HEK293T (cell line): Measurements from ENCODE around the gene GLIS2.

ENCODE experiments used
- CTCF ChIA-PET: fragments of 350-600 bp; formaldehyde crosslinking; extraction: SDS; loops from one replicate; lab custom pipeline; 2021; ENCODE audit warnings: antibody characterized with exemption, inconsistent platforms; lab: Yijun Ruan, JAX
- POLR2A ChIA-PET: fragments of 350-600 bp; formaldehyde crosslinking; extraction: SDS; loops from one replicate; lab custom pipeline; 2020; ENCODE audit warnings: antibody characterized with exemption, inconsistent platforms; lab: Yijun Ruan, JAX
- DNase-seq: peaks from one replicate; pipeline ENCODE4 v3.0.0; 2012; ENCODE audit warnings: mixed read lengths; ENCODE audit errors: extremely low spot score
- ARNT ChIP-seq: fragments of 450-650 bp; IDR thresholded peaks from 2 replicates; pipeline ENCODE4 v1.6.1; 2017; ENCODE audit warnings: mild to moderate bottlenecking
- BHLHE40 ChIP-seq: fragments of 450-650 bp; IDR thresholded peaks from 2 replicates; pipeline ENCODE4 v1.6.1; 2016; ENCODE audit warnings: mild to moderate bottlenecking, moderate library complexity, borderline replicate concordance
- CTBP1 ChIP-seq: fragments of 450-650 bp; IDR thresholded peaks from 2 replicates; pipeline ENCODE4 v1.6.1; 2016; ENCODE audit warnings: borderline replicate concordance
- ELF4 ChIP-seq: fragments of 450-650 bp; IDR thresholded peaks from 2 replicates; pipeline ENCODE4 v1.6.1; 2017; ENCODE audit warnings: antibody characterized with exemption
- FOXA1 ChIP-seq: fragments of 450-650 bp; IDR thresholded peaks from 2 replicates; pipeline ENCODE4 v1.6.1; 2016; ENCODE audit warnings: mild to moderate bottlenecking
- FOXK2 ChIP-seq: fragments of 450-650 bp; IDR thresholded peaks from 2 replicates; pipeline ENCODE4 v1.6.1; 2016; ENCODE audit warnings: mild to moderate bottlenecking
- FOXM1 ChIP-seq: fragments of 450-650 bp; IDR thresholded peaks from 2 replicates; pipeline ENCODE4 v1.6.1; 2017; ENCODE audit warnings: mild to moderate bottlenecking, borderline replicate concordance
- HDGF ChIP-seq: fragments of 450-650 bp; IDR thresholded peaks from 2 replicates; pipeline ENCODE4 v1.6.1; 2017; ENCODE audit warnings: antibody characterized with exemption, borderline replicate concordance
- L3MBTL2 ChIP-seq: fragments of 450-650 bp; conservative IDR thresholded peaks from 2 replicates; pipeline ENCODE4 v1.6.1; 2016; ENCODE audit warnings: mild to moderate bottlenecking
- LEF1 ChIP-seq: fragments of 450-650 bp; IDR thresholded peaks from 2 replicates; pipeline ENCODE4 v1.6.1; 2017; ENCODE audit warnings: mild to moderate bottlenecking, borderline replicate concordance
- NFRKB ChIP-seq: fragments of 450-650 bp; IDR thresholded peaks from 2 replicates; pipeline ENCODE4 v1.6.1; 2016; ENCODE audit warnings: mild to moderate bottlenecking, moderate library complexity
- PKNOX1 ChIP-seq: fragments of 450-650 bp; IDR thresholded peaks from 2 replicates; pipeline ENCODE4 v1.6.1; 2016
- SP1 ChIP-seq: fragments of 450-650 bp; IDR thresholded peaks from 2 replicates; pipeline ENCODE4 v1.6.1; 2017
- SUZ12 ChIP-seq: fragments of 450-650 bp; IDR thresholded peaks from 2 replicates; pipeline ENCODE4 v1.6.1; 2016; ENCODE audit warnings: mild to moderate bottlenecking
- TARDBP ChIP-seq: fragments of 450-650 bp; IDR thresholded peaks from 2 replicates; pipeline ENCODE4 v1.6.1; 2016
- ZNF384 ChIP-seq: fragments of 450-650 bp; IDR thresholded peaks from 2 replicates; pipeline ENCODE4 v1.6.1; 2016

Gene GLIS2

GRCh38 chr16:4277987-4278513 is 37.8 kb upstream of the GLIS2 start:
- CTCF ChIA-PET: interaction anchor here (0.6 kb wide), 1 partner anchor 247 kb away, joined by 4 read pairs; no protein-coding TSS in a partner anchor
- POLR2A ChIA-PET: no interaction called here
- no peak for DNase-seq
- TF ChIP-seq CTBP1 (no peak), ZNF384 (no peak), PKNOX1 (no peak), SP1 (no peak), ARNT (no peak), SUZ12 (no peak), L3MBTL2 (no peak)

- POLR2A ChIA-PET: no interaction called here
- DNase-seq: no peak
- no peak for TF ChIP-seq CTBP1
- no peak for TF ChIP-seq ARNT
- no peak for TF ChIP-seq NFRKB
- no peak for TF ChIP-seq ZNF384
- TF ChIP-seq SUZ12: no peak
- no peak for TF ChIP-seq FOXM1
- TF ChIP-seq L3MBTL2: no peak
- no peak for TF ChIP-seq SP1
- no peak for TF ChIP-seq TARDBP
- no peak for TF ChIP-seq PKNOX1
- no peak for TF ChIP-seq HDGF
- CTCF ChIA-PET: no interaction called here
These were observed 35.2 kb upstream of the GLIS2 start for GRCh38 chr16:4280625-4281024.

- no peak for TF ChIP-seq FOXA1
- TF ChIP-seq ARNT: no peak
- TF ChIP-seq NFRKB: no peak
- no peak for TF ChIP-seq FOXM1
- TF ChIP-seq SP1: no peak
- no peak for TF ChIP-seq BHLHE40
- no peak for TF ChIP-seq CTBP1
- TF ChIP-seq LEF1: no peak
- no peak for TF ChIP-seq ELF4
- TF ChIP-seq FOXK2: no peak
- TF ChIP-seq HDGF: no peak
- no peak for TF ChIP-seq PKNOX1
- TF ChIP-seq L3MBTL2: no peak
- TF ChIP-seq SUZ12: no peak
- no peak for TF ChIP-seq ZNF384
- TF ChIP-seq TARDBP: no peak
- ChIA-PET POLR2A (no interaction called here), CTCF (interaction anchor here (0.8 kb wide), 1 partner anchor 22 kb away, joined by 3 read pairs; no protein-coding TSS in a partner anchor)
- DNase-seq: no peak
These were observed 32.4 kb upstream of the GLIS2 start for GRCh38 chr16:4283441-4283840.

- no peak for DNase-seq
- no peak for TF ChIP-seq FOXK2
- no peak for TF ChIP-seq FOXM1
- TF ChIP-seq NFRKB: no peak
- no peak for TF ChIP-seq CTBP1
- no peak for TF ChIP-seq PKNOX1
- TF ChIP-seq SP1: no peak
- no peak for TF ChIP-seq BHLHE40
- ChIA-PET CTCF (interaction anchor here (0.8 kb wide), 1 partner anchor 22 kb away, joined by 3 read pairs; no protein-coding TSS in a partner anchor), POLR2A (no interaction called here)
These were observed 31.9 kb upstream of the GLIS2 start for GRCh38 chr16:4283939-4284338.

- no peak for DNase-seq
- ChIA-PET CTCF (no interaction called here), POLR2A (no interaction called here)
- TF ChIP-seq SUZ12 (no peak), ELF4 (no peak), LEF1 (no peak), TARDBP (no peak), SP1 (no peak), ARNT (no peak), CTBP1 (no peak), ZNF384 (no peak), PKNOX1 (no peak), L3MBTL2 (no peak), HDGF (no peak)
These were observed 30.7 kb upstream of the GLIS2 start for GRCh38 chr16:4285167-4285566.
